HepG2 (cell line): Measurements from ENCODE around the gene SLC22A31. TPM values are rescaled to one million over a fixed set of nuclear protein-coding genes. Genes with fewer than 3 reads are reported as not detected.
A peak's percentile ranks its signal among the peaks of the same experiment; 100 is the strongest.

Experiments
- AGO1 ChIP-seq: fragments of 200-400 bp; formaldehyde crosslinking; IDR thresholded peaks from 2 replicates; pipeline ENCODE4 v1.6.1; 2017; ENCODE audit warnings: mild to moderate bottlenecking, low read depth, low read length, moderate library complexity; ENCODE audit not compliant: poor library complexity, severe bottlenecking
- AKAP8 ChIP-seq: sonication (generic); formaldehyde crosslinking; IDR thresholded peaks from 2 replicates; pipeline ENCODE4 v1.5.1; 2020; ENCODE audit warnings: mild to moderate bottlenecking, missing genetic modification reagents
- BRCA1 ChIP-seq: sonication (generic); formaldehyde crosslinking; IDR thresholded peaks from 2 replicates; pipeline ENCODE4 v1.4.0; 2020; ENCODE audit warnings: missing genetic modification reagents
- CBX5 ChIP-seq: sonication (generic); formaldehyde crosslinking; IDR thresholded peaks from 2 replicates; pipeline ENCODE4 v1.4.0; 2020; ENCODE audit warnings: missing genetic modification reagents, borderline replicate concordance
- HNF4G ChIP-seq, 2 experiments: sonication (generic) in 1 of 2; formaldehyde crosslinking in 1 of 2; IDR thresholded peaks; 2 replicates each; pipeline versions ENCODE4 v1.4.0 to v1.6.1; 2011 to 2020; ENCODE audit warnings: borderline replicate concordance in 2 of 2, low read depth in 2 of 2, mild to moderate bottlenecking in 2 of 2, low read length in 1 of 2, missing genetic modification reagents in 1 of 2, moderate library complexity in 1 of 2
- HOXA3 ChIP-seq: sonication (generic); formaldehyde crosslinking; IDR thresholded peaks from 2 replicates; pipeline ENCODE4 v1.5.0; 2020; ENCODE audit warnings: missing genetic modification reagents
- KDM2A ChIP-seq: sonication (generic); formaldehyde crosslinking; IDR thresholded peaks from 2 replicates; pipeline ENCODE4 v1.4.0; 2020; ENCODE audit warnings: low read depth, missing genetic modification reagents, borderline replicate concordance
- KLF16 ChIP-seq, 2 experiments: sonication (generic) in 1 of 2; formaldehyde crosslinking in 1 of 2; IDR thresholded peaks; 2 replicates each; pipeline versions ENCODE4 v1.6.1 to v1.8.0; 2016 to 2023; ENCODE audit warnings: missing genetic modification reagents in 2 of 2, missing compliant biosample characterization in 1 of 2
- MYC ChIP-seq: sonication (generic); formaldehyde crosslinking; IDR thresholded peaks from 2 replicates; pipeline ENCODE4 v1.9.0; 2021; ENCODE audit warnings: missing genetic modification reagents, borderline replicate concordance
- NBN ChIP-seq: fragments of 450-650 bp; conservative IDR thresholded peaks from 2 replicates; pipeline ENCODE4 v1.6.1; 2017
- NFIB ChIP-seq: sonication (generic); formaldehyde crosslinking; IDR thresholded peaks from 2 replicates; pipeline ENCODE4 v1.9.0; 2021; ENCODE audit warnings: missing genetic modification reagents, mild to moderate bottlenecking, borderline replicate concordance
- PCBP2 ChIP-seq: fragments of 200-400 bp; formaldehyde crosslinking; optimal IDR thresholded peaks from 2 replicates; pipeline ENCODE3; 2018; ENCODE audit warnings: low read length, low read depth; ENCODE audit not compliant: poor library complexity, severe bottlenecking
- POGZ ChIP-seq: sonication (generic); formaldehyde crosslinking; IDR thresholded peaks from 2 replicates; pipeline ENCODE4 v1.4.0; 2020; ENCODE audit warnings: mild to moderate bottlenecking, missing genetic modification reagents
- PRMT3 ChIP-seq: sonication (generic); formaldehyde crosslinking; IDR thresholded peaks from 2 replicates; pipeline ENCODE4 v1.8.1; 2022; ENCODE audit warnings: low read depth, mild to moderate bottlenecking, moderate library complexity, missing genetic modification reagents, borderline replicate concordance
- RFXAP ChIP-seq: sonication (generic); formaldehyde crosslinking; IDR thresholded peaks from 2 replicates; pipeline ENCODE4 v1.4.0; 2020; ENCODE audit warnings: missing genetic modification reagents, borderline replicate concordance
- ZC3H13 ChIP-seq: sonication (generic); formaldehyde crosslinking; IDR thresholded peaks from 2 replicates; pipeline ENCODE4 v1.8.1; 2023; ENCODE audit warnings: mild to moderate bottlenecking, missing genetic modification reagents, moderate library complexity
- ZKSCAN5 ChIP-seq: sonication (generic); formaldehyde crosslinking; IDR thresholded peaks from 2 replicates; pipeline ENCODE4 v1.5.1; 2020; ENCODE audit warnings: mild to moderate bottlenecking, missing genetic modification reagents
- ZNF326 ChIP-seq: sonication (generic); formaldehyde crosslinking; IDR thresholded peaks from 2 replicates; pipeline ENCODE4 v1.4.0; 2020; ENCODE audit warnings: missing genetic modification reagents, borderline replicate concordance
- ZNF451 ChIP-seq: sonication (generic); formaldehyde crosslinking; IDR thresholded peaks from 2 replicates; pipeline ENCODE4 v1.5.0; 2020; ENCODE audit warnings: mild to moderate bottlenecking, missing genetic modification reagents
- polyA plus RNA-seq, 8 experiments: library from polyadenylated mRNA; depleted of rRNA in 3 of 8; stranded (reverse) in 7 of 8; unstranded in 1 of 8; fragments of >200 nt; fragmentation: Illumina TruSeq in 4 of 8; extraction: Trizol in 4 of 8; gene quantifications; 2 replicates each; pipeline versions ENCODE4 v1.2.1 to v1.2.3, GENCODE V29; 2011 to 2016; ENCODE audit warnings: low read depth in 4 of 8, missing spikeins in 1 of 8, mixed read lengths in 1 of 8; ENCODE audit not compliant: insufficient read depth in 1 of 8
- total RNA-seq, 5 experiments: library from RNA; depleted of rRNA; stranded (reverse); fragments of >200 nt; fragmentation: Illumina TruSeq; extraction: Trizol; gene quantifications; 2 replicates each; pipeline ENCODE4 v1.2.3, GENCODE V29; 2016; ENCODE audit warnings: low read depth in 1 of 5
- TF ChIP-seq, protein P1 (sequence below): sonication (generic); formaldehyde crosslinking; IDR thresholded peaks from 2 replicates; pipeline ENCODE4 v1.4.0; 2020; ENCODE audit warnings: missing genetic modification reagents
- TF ChIP-seq, protein P2 (sequence below): sonication (generic); formaldehyde crosslinking; IDR thresholded peaks from 2 replicates; pipeline ENCODE4 v1.4.0; 2020; ENCODE audit warnings: low read depth, mild to moderate bottlenecking, missing genetic modification reagents
- TF ChIP-seq, protein P3 (sequence below): sonication (generic); formaldehyde crosslinking; IDR thresholded peaks from 2 replicates; pipeline ENCODE4 v1.4.0; 2020; ENCODE audit warnings: mild to moderate bottlenecking, missing genetic modification reagents
- TF ChIP-seq, protein P4 (sequence below): sonication (generic); formaldehyde crosslinking; IDR thresholded peaks from 2 replicates; pipeline ENCODE4 v1.9.0; 2022; ENCODE audit warnings: missing genetic modification reagents, mild to moderate bottlenecking, borderline replicate concordance
- TF ChIP-seq, protein P5 (sequence below): sonication (generic); formaldehyde crosslinking; IDR thresholded peaks from 2 replicates; pipeline ENCODE4 v1.5.1; 2020; ENCODE audit warnings: mild to moderate bottlenecking, missing genetic modification reagents, moderate library complexity

Gene SLC22A31
- total and polyA plus RNA-seq, 2 of the 13 experiments (the other 11 are each of a cell fraction or from before 2014, with no cell fraction given): 67.3 to 83.3 TPM

DNA sequence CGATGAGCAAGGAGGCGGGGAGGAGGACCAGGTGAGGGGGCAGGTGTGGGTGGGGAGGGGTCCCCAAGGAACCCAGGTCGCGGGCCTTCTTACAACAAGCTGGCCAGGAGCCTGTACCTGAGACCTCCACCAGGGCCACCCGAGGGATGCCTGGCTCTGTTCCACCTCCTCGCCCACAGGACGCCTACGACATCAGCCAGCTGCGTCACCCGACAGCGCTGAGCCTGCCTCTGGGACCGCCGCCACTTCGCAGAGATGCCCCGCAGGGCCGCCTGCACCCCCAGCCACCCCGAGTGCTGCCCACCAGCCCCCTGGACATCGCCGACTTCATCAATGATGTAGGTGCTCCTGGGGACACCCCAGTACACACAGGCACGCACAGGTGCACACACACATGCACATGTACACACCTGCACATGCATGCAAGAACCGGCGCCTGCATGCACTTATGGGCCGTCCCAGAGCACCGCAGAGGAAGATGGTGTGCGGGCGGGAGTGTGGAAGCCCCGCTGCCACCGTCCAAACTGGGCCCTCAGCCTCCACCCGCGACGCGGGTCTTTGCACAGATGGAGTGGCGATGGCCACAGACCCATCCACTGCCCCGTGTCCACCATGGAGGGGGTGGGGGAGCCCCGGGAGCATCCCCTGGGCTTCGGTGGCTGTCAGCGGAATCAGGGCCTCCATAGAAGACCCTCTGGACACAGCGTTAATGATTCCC lies 6.6 kb downstream of the SLC22A31 start (continued):
- peak; percentile 26; the same call in 1 of the 2 replicates for TF ChIP-seq MYC
- no peak for TF ChIP-seq ZKSCAN5 (CRISPR knock-in tag)
- no peak for TF ChIP-seq RFXAP (CRISPR knock-in tag)
- TF ChIP-seq ZC3H13 (CRISPR knock-in tag): no peak; the same call in 1 of the 2 replicates
- TF ChIP-seq, protein P1, sequence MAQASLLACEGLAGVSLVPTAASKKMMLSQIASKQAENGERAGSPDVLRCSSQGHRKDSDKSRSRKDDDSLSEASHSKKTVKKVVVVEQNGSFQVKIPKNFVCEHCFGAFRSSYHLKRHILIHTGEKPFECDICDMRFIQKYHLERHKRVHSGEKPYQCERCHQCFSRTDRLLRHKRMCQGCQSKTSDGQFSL (CRISPR knock-in tag): 0 out of 2 replicates have a peak, but pooled peaks have one; percentile 34
- TF ChIP-seq PRMT3: no peak
- TF ChIP-seq NBN: no peak
- TF ChIP-seq ZNF451 (CRISPR knock-in tag): no peak
- peak; percentile 89 for TF ChIP-seq AKAP8
- TF ChIP-seq HOXA3 (CRISPR knock-in tag): peak; percentile 56
- no peak for TF ChIP-seq KLF16 (CRISPR knock-in tag; IDR thresholded peaks at IDR 0.05)
- TF ChIP-seq, protein P2, sequence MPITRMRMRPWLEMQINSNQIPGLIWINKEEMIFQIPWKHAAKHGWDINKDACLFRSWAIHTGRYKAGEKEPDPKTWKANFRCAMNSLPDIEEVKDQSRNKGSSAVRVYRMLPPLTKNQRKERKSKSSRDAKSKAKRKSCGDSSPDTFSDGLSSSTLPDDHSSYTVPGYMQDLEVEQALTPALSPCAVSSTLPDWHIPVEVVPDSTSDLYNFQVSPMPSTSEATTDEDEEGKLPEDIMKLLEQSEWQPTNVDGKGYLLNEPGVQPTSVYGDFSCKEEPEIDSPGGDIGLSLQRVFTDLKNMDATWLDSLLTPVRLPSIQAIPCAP (CRISPR knock-in tag): no peak
- TF ChIP-seq, protein P3, sequence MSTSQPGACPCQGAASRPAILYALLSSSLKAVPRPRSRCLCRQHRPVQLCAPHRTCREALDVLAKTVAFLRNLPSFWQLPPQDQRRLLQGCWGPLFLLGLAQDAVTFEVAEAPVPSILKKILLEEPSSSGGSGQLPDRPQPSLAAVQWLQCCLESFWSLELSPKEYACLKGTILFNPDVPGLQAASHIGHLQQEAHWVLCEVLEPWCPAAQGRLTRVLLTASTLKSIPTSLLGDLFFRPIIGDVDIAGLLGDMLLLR (CRISPR knock-in tag): no peak
- TF ChIP-seq NFIB (CRISPR knock-in tag): 0 out of 2 replicates have a peak, but pooled peaks have one; percentile 38
- TF ChIP-seq, protein P4, sequence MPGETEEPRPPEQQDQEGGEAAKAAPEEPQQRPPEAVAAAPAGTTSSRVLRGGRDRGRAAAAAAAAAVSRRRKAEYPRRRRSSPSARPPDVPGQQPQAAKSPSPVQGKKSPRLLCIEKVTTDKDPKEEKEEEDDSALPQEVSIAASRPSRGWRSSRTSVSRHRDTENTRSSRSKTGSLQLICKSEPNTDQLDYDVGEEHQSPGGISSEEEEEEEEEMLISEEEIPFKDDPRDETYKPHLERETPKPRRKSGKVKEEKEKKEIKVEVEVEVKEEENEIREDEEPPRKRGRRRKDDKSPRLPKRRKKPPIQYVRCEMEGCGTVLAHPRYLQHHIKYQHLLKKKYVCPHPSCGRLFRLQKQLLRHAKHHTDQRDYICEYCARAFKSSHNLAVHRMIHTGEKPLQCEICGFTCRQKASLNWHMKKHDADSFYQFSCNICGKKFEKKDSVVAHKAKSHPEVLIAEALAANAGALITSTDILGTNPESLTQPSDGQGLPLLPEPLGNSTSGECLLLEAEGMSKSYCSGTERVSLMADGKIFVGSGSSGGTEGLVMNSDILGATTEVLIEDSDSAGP: no peak; the same call in none of the 2 replicates
- TF ChIP-seq PCBP2: no peak
- no peak for TF ChIP-seq CBX5 (CRISPR knock-in tag)
- TF ChIP-seq HNF4G (IDR thresholded peaks at IDR 0.05; ENCODE audit: borderline replicate concordance, low read depth, low read length): no peak
- no peak for TF ChIP-seq HNF4G (CRISPR knock-in tag; IDR thresholded peaks at IDR 0.05; ENCODE audit: borderline replicate concordance, low read depth)
- TF ChIP-seq ZNF326: peak; percentile 17; the same call in 1 of the 2 replicates
- TF ChIP-seq POGZ (CRISPR knock-in tag): no peak
- no peak for TF ChIP-seq BRCA1
- TF ChIP-seq AGO1: peak; percentile 81
- TF ChIP-seq, protein P5, sequence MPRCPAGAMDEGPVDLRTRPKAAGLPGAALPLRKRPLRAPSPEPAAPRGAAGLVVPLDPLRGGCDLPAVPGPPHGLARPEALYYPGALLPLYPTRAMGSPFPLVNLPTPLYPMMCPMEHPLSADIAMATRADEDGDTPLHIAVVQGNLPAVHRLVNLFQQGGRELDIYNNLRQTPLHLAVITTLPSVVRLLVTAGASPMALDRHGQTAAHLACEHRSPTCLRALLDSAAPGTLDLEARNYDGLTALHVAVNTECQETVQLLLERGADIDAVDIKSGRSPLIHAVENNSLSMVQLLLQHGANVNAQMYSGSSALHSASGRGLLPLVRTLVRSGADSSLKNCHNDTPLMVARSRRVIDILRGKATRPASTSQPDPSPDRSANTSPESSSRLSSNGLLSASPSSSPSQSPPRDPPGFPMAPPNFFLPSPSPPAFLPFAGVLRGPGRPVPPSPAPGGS (CRISPR knock-in tag): no peak
- TF ChIP-seq KDM2A (CRISPR knock-in tag): peak; percentile 43; the same call in 1 of the 2 replicates
